Activated effector memory CD4-positive, alpha-beta T cell treated with anti-CD3 and anti-CD28 coated beads, Interleukin-2, amount 50 U/mL, for 16 hours (primary cell): Measurements from ENCODE around the gene SLIT3.
A peak's percentile ranks its signal among the peaks of the same experiment; 100 is the strongest.

Experiments used
- DNase-seq: peaks from one replicate; pipeline ENCODE4 v3.0.0-alpha.2; 2020

Gene SLIT3

DNA sequence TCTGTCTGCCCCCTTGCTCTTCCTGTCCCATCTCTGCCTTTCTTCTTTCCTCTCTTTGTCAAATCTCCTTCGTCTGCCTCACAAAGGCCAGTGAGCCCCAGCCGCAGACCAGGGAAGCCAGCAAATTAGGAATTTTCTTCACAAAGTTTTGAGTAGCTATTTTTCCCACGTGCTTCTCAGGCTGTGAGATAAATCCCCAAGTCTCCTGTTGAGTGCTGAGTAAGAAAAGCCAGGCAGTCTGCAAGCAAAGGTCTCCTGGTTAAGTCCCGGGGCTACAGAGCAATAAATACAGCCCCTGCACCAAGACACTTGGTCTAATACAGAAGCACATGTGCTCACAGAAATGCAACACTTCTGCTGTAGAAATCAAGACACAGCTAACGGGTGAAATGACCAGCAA lies 284.9 kb downstream of the SLIT3 start:
- DNase-seq, result no peak

DNA sequence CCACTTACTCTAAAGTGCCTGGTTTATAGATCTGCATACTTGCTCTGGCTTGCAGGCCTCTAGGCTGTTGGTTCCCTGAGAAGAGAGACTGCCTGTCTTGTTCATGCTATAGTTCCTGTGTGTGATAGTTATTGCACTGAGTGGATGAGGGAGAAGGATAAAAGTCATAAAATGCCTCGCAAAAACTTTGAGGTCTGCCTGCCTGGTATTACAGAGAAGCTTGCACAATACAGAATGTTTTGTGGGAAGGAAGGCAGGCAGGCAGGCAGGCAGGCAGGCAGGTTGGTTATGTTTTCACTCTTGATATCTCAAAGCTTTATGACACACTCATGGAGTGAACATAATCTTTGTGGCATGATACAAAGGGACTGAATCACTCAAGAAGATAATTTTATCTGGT lies 287.1 kb downstream of the SLIT3 start:
- DNase-seq, result no peak

DNA sequence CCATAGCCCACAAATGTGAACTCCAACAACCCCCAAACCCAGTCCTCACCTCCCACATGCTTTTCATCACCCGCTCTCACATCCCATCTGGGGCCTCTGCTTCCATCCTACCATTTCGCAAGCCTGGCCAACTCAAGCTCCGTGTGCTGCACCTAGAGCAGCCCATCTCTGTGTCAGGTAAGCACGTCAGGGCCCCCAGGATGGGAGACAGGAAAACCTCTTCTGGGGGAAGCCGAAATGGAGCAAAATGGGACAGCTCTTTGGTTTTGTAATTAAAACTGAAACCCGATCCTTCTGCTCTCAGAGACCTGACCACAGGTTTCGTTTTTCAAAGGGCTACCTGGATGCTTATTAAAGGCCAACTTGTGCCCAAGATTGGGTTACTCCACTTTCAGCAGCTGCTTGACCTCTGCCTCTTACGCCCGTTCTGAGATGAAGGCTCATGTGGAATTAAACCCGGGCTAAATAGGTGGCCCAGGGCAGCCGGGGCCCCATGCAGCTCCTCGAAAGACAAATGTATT lies 287.7 kb downstream of the SLIT3 start:
- DNase-seq, result no peak

DNA sequence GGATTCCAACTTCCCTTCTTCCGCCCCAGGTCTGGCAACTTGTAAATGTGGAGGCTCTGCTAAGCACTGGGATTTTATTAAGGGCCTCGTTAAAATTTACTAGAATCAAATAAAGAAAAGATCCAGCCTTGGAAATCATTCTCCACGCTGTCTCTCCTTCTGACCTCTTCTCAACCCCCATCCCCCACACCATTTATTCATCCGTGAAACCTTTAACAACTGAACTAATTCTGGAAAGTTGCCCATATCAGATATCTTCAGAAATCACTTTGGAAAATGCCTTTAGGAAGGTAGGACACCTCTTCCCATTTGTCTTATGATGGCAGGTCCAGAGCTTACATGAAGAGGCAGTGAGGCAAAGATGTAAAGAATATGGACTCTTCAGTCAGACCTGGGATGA lies 288.5 kb downstream of the SLIT3 start:
- no peak for DNase-seq

DNA sequence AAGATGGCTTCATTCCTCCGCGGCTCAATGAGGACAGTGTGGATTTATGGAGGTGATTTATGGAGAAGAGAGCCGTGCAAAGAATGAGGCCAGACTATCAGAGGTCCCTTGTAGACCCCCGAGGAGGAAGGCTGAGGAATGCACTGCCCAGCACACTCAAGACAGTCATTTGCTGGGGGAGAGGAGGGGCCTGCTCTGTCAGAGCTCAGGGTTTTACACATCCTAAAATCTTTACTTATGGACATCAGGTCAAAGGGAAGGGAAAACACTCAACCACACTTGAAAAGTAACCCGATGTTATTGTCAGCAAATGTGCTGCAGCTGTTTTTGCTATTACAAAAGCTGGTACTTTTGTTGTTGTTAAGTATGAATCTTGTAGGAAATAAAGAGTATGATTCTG lies 289.5 kb downstream of the SLIT3 start:
- no peak for DNase-seq

DNA sequence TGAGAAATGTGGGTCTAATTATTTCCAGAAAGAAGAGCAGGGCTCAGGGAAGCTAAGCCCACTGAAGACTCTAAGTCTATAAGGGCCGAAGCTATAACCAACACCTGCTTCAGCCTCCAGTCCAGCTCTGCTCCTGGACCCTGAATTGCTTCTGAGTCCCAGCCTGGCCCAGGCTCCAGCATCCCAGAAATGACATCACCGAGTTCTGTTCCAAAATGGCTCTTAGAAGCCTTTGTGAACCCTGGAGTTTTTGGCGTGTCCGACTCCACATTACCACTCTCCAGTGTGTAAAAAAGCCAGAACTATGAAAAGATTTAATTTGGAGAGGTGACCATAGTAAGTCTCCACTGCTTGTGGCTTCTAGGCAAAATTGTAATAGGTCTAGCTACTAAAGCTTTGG lies 289.9 kb downstream of the SLIT3 start:
- no peak for DNase-seq

DNA sequence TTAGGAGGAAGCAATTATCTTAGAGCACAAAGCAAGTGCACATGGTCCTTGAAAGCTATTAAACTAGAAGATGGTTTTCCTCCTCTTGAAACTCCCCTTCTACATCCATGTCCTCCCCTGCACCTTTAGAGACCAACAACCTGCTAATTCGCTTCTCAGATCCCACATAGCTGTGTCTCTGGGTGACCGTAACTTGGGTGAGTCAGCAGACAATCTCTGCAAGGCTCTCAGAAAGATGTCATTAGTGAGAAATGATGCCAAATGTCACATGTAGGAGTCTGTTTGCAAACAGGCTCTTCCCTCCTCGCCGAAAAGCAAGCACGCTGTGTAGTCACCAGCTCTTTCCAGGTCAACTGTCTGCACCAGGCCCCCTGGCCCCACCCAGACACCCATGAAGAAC lies 291.8 kb downstream of the SLIT3 start:
- no peak for DNase-seq

DNA sequence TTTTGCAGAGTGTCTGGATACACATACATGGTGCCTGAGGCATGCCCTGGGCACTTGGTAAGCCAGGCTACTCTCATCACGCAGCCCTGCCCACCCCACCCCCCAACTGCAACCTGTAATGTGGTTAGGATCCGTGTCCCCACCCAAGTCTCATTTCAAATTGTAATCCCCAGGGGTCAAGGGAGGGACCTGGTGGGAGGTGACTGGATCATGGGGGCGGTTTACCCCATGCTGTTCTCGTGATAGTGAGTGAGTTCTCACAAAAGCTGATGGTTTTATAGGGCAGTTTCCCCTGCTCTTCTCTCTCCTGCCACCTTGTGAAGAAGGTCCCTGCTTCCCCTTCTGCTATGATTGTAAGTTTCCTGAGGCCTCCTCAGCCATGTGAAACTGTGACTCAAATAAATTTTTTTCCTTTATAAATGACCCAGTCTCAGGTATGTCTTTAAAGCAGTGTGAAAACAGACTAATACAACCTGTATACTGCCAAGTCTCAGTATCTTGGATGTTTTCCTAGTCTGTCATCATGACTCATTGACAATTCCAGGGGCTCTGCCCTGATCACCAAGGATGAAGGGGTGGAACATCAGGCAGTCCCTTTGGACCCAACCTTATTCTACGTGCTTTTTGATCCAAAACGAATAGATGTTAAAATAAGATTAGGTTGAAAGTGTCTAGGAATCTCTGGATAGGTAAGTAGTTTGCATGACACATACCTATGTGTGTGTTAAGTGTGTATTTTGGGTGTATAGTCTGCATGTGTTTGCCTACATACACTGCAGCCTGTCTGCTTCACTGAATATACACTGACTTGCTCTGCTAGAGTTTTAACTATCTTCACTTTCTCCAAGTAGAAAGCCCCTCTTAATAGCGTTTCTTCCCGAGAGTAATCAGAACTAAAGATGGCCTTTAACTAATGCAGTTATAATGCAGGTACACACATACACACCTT lies 293.8 kb downstream of the SLIT3 start:
- DNase-seq, result no peak

DNA sequence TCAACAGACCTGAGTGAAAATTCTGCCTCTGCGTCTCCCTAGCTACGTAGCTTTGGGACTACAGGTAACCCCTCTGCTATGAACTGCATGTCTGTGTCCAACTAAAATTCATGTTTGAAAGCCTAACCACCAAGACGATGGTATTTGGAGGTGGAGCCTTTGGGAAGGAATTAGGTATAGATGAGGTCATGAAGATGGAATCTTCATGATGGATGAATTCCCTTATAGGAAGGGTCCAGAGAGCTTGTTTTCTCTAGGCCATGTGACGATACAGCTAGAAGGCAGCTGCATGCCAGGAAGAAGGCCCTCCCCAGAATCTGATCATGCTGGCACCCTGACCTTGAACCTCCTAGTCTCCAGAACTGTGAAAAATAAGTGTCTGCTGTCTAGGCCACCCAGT lies 296.4 kb downstream of the SLIT3 start:
- DNase-seq, result no peak

DNA sequence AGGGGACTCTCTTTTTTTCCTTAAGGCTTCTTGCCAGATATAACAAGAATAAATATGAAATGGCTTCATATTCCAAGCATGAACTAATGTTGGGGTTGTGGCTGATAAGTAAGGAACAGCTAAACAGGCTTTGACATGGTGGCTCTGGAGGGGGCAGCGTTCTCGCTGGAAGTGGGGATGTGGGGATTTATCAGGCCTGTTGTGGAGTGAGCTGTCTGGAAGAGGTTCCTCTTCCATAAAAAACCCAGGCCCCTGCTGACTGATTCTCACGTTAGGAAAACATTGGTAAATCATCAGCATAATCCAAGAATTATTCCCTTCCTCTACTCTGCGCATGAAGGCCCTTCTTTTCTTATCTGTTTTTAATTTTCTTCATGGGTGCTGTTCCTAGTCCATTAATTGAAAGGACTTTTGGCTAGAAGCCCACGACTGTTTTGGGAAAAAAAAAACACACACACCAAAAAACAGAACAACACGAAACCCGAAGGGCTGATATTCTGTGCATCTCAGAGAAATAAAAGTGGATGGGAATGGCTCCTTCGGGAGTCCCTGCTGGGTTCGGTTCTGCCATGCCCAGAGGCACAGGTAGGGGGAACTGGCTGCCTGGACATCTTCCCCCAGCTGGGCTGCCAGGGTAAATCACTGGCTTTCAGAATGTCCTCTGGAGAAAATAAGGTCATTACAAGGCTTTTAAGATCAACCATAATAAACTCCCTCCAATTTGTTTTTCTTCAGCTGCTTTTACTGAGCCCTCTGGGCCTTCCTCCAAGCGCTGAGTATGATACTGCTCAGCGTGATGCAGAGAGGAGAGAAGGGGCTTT lies 297.0 kb downstream of the SLIT3 start:
- no peak for DNase-seq

DNA sequence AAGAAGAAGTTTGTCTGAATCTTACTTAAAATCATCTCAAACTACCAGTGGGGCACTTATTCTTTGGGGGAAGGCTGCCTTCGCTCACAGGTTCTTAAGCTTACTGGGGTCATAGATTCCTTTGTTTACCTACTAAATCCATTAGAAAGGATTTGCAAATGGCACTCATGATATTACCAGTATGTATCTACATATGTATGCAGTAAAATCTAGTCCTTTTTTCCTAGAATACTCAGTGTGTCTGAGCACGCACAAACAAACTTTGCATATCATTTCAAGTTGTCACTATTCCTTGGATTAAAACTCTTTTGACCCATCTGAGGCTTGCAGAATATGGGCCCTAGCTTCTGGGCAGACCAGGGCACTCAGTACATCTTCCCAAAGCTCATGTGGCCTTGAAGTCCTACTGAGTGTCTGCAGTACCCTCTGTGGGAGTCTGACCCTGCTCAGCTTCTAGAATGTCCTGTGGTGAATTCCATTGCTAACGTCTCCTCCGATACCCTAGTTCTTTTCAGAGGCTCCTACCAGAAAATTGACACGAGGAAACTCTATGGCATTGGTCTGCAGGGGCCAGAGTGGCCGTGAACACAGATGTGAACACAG lies 297.9 kb downstream of the SLIT3 start:
- no peak for DNase-seq

DNA sequence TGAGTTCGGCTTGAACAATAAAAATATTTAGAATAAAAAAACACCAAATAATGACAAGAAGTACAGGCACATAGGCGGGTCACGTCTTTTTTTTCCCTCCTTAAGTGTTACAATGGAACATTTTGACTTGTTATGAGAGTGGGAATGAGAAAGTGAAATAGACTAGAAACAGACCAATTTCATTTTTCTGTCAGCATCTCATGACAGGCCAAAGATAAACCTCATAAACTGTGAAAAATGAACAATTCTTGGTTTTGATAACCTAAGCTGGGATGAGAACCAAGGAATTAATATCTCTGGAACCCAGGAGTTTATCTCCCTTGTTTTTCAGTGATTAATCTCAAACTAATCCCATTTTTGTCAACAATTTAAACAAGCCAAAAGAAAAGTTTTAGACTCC lies 299.5 kb downstream of the SLIT3 start:
- DNase-seq, result no peak

DNA sequence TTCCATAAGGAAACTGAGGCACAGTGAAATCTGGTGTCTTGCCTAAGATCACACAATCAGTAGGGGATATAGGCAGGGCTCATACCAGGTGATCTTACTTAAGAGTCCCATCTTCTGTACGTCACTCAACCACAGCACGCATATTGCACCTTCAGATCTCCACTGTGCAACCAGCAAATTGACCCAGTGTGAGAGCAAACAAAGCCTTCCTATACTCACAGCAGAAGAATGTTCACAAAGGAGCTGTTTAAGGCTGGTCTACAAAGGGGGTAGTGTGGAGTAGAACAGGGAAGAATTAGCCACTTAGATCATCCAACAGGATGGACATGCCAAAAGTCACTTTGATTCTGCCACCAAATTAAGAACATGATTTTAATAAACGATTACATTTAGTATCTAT lies 305.9 kb downstream of the SLIT3 start:
- no peak for DNase-seq

DNA sequence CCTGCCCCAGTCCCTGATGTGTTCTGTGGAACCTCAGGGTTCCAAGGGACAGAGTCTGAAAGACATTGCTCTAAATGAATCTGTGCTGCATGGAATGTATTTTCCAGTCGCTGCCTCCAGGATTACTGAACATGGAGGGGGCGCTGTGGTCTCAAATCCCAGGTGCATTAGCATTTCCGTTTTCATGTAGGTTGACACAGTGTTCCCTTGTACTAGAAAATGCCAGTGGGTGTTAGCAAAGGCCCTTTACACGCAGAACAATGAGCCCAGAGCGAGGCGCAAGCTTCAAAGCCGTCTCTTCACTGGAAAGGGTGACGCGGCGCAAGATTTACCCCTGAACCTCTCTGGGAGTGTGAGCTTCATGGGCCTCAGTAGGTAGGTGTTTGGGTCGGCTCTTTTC lies 308.3 kb downstream of the SLIT3 start:
- DNase-seq, result no peak

DNA sequence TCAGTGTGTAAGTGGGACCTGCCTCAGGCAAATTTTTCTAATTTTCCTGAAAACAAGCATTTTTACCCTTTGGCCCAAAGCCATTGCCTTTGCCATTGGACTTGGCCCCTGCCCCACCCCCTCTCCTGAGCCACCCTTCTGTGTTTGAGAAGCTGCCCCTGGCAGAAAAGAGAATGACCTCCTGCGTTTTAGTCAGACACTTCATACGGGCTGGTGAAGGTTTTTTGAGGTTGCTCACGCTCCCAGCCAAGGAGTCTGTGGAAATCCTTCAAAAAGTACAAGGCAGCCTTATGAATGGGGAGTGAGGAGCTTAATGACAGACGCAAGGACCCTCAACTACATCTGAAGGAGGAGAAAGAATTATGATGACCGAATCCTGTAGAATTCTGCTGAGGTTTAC lies 308.9 kb downstream of the SLIT3 start:
- no peak for DNase-seq

DNA sequence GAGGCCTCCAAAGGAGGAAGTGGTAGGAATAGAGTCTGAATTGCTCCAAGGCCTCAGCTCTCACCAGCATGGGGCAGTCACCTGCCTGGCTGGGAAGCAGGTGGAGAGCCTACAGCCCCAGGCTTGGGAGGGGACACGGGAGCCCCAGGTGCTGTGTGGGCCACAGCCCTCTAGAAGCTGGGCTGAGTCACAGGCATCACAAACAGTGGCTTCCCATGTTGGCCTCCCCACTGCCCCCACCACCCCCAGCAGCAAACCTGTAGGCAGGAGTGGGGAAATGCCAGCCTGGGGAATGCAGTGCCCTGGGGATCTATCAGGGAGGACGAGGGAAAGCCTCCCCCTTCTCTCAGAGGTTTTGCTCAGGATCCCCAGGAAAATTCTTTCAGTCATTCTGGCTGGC lies 309.6 kb downstream of the SLIT3 start:
- DNase-seq, result no peak

DNA sequence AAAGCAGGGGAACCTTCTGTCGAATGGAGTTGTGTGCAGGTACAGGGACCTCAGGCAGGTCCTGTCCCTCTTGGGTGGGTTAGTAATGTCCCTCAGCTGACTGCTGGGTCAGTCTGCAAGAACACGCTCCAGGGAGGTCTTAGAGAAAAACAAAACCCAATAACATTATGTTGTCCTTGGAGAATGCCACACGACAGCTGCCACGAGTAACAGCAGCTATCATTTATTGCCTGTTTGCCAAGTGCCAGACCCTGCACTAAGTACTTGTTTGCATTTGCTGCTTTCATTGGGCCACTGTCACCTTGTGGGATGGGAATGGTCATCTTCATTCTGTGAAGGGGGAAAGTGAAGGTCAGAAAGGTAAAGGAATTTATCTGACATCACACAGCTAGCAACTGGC lies 310.3 kb downstream of the SLIT3 start:
- no peak for DNase-seq

DNA sequence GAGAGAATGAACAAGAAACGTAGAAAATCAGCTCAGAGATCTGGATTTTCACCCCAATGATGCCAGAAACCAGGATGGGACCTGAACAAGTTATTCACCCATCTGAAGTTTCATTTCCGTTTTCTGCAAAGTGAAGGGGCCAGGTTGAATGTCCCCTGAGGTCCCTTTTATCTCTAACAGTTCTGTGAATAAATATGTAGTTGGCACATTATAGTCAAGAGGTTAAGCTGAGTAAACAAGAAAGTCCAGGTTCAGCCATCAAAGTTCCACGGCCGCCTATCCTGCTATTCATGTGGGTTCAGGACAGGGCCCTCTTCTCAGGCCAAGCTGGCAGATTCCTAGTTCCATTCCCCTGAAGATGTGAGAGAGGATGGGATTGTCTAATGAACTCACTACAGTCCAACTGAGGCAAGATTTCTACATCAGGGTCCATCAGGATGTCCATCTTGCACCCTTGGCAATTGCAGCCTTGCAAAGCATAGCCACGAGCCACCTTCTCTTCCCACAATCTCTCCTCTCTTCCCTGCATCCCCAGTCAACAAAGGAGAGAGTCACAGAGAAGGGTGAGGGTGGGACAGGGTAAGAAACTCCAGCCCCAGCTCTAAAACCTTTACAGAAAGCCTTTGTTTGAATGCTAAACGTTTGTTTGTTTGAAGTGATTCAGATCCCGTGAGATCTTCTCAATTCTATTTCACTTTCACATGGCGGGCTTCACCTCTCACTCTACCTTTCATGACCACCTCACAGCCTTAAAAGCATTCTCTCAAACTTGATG lies 311.0 kb downstream of the SLIT3 start:
- no peak for DNase-seq

DNA sequence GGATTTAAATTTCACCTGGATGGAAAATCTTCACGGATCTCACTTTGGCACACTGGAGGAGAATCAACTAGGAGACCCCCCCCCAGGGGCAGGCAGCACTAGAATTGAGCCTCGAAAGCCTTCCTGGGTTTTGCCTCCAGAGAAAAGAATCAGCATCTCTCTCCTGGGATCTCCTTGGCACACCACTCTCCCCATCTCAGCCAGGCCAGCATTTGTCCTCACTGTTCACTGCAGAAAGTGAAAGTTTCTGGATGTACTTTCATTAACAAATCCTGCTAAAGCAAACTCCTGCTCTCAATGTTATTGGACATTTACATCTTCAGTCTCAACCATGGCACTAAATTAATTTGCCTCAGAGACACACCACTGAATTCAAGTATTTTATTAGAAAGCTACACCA lies 312.2 kb downstream of the SLIT3 start:
- no peak for DNase-seq

DNA sequence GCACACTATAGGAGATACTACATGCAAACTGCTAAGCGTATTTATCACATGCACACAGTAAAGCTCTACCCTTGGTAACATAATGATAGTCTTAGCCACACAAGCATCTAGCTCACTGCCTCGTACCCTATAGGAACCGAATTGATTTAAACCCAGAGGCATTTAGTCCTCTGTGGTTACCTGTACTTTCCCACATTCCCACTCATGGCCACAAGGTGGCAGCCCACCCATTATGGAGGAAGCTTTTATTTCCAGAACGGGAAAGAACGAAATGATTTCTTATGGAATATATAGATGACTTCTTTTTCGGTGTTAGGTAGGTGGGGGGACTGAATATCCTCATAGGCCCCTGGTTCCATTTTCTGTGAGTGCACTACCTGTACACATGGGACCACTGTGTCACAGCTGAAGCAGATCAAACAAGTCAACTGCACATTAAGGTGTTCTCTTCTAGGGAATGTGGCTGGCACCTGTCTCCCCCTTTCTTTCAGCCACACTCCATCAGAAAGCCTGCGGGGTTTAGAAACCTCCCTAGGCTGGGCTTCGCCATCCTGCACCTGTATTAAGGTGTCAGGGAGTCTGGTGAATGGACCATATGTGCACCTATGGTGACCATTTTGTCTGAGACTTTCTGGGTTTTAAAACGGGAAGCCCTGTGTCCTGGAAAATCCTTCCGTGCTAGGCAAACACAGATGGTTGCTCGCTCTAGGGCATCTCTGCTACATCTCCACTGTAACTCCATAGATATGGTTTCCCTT lies 313.2 kb downstream of the SLIT3 start:
- peak; percentile 84 for DNase-seq

DNA sequence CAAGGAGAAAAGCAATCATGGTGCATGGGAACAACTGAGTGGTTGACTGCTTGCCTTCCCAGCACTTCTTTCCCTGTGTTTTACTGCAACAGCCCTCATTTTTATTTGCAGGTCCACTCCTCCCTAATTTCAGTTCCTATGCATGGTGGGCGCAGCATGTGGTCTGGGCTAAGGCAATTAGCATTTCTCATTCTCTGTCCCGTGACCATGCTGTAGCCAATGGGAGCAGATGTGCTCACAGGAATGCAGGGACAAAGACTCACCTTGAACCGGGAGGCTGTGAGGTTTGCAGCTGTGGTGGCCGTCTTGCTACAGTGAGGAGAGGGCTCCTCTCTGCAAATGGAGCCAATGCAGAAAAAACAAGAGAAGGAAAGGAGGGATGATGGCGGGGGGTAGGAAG lies 315.5 kb downstream of the SLIT3 start:
- no peak for DNase-seq

DNA sequence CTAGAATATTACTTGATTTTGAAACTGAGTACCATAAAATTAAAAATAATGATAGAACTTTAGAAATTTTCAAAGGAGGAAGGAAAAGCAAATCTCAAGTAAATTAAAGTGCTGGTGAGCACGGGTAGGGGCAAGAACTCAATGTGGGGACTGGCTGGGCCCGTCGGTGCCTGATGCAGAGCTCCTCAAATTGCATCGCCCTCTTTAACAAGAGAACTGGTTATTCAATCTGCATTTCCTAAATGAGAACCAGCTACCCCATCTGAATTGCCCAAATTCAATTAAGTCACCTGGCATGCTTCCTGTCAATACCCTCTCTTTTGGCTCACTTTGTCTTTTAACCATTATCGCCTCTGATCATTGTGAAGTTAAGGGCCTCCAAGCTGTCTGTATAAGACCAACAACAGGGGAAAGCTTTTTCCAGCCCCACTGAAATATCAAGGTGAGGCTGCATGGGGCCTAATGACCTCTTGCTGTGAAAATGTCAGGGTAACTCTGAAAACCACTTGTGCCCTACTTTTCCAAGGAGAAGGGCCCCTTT lies 316.7 kb downstream of the SLIT3 start:
- DNase-seq, result no peak
